GM12878 (cell line): ENCODE results near the gene RIN1. TPM values are rescaled to one million over a fixed set of nuclear protein-coding genes. Genes with fewer than 3 reads are reported as not detected.

Experiments
- ATAC-seq: fragments of 200-7000 bp; cut with Tn5 transposase; 3 replicates; pipeline ENCODE4 v1.9.1; 2020; ENCODE audit warnings: mild to moderate bottlenecking, moderate library complexity
- BruUV-seq: library from RNA; stranded (reverse); fragments of 400-500 nt; replicated peaks from 2 replicates; lab custom pipeline; 2021; lab: Mats Ljungman, UMichigan
- CTCF ChIA-PET: fragments of 300-600 bp; sonication (Branson Sonifier 250); formaldehyde crosslinking; extraction: SDS; loops from one replicate; lab custom pipeline; 2021; ENCODE audit warnings: inconsistent platforms; lab: Yijun Ruan, JAX
- POLR2A ChIA-PET: fragments of 350-600 bp; formaldehyde crosslinking; extraction: SDS; loops from one replicate; lab custom pipeline; 2021; ENCODE audit warnings: inconsistent platforms; lab: Charles Lee
- RAD21 ChIA-PET: fragments of 300-600 bp; sonication (Branson Sonifier 250); formaldehyde crosslinking; loops from one replicate; lab custom pipeline; 2023; ENCODE audit warnings: antibody characterized with exemption; ENCODE audit not compliant: unreplicated experiment; lab: Charles Lee
- SMC1A ChIA-PET: fragments of 300-600 bp; sonication (Branson Sonifier 250); formaldehyde crosslinking; loops from one replicate; lab custom pipeline; 2023; ENCODE audit not compliant: unreplicated experiment, uncharacterized antibody; lab: Charles Lee
- DNase-seq: peaks from one replicate; pipeline ENCODE4 v3.0.0-alpha.2; 2011; ENCODE audit warnings: low read depth, low spot score
- FAIRE-seq: peaks from 3 replicates; lab custom pipeline; 2011; peaks lifted over from hg19 to GRCh38; lab: Jason Lieb, UNC
- H2AFZ ChIP-seq: 2 replicates; pipeline ENCODE4 v1.6.0; 2011; ENCODE audit warnings: low read depth, low read length, control low read depth; ENCODE audit not compliant: control insufficient read depth
- H3K27ac ChIP-seq: 2 replicates; pipeline ENCODE4 v1.5.1; 2011; ENCODE audit warnings: control low read depth; ENCODE audit not compliant: control insufficient read depth, insufficient read depth
- H3K27me3 ChIP-seq, 2 experiments: replicated peaks in 1 of 2; 2 replicates each; pipeline versions ENCODE4 v1.6.0 to v1.6.1; 2011; ENCODE audit warnings: low read length in 1 of 2; ENCODE audit not compliant: control insufficient read depth in 2 of 2, insufficient read depth in 2 of 2
- H3K36me3 ChIP-seq, 2 experiments: 2 replicates each; pipeline ENCODE4 v1.5.1; 2011; ENCODE audit warnings: low read length in 1 of 2; ENCODE audit not compliant: control insufficient read depth in 2 of 2, insufficient read depth in 2 of 2
- H3K4me1 ChIP-seq: 2 replicates; pipeline ENCODE4 v1.6.1; 2011; ENCODE audit warnings: mild to moderate bottlenecking, low read length, moderate library complexity, mixed read lengths; ENCODE audit not compliant: control insufficient read depth, insufficient read depth
- H3K4me2 ChIP-seq: 2 replicates; pipeline ENCODE4 v1.6.0; 2011; ENCODE audit warnings: control low read depth; ENCODE audit not compliant: control insufficient read depth, insufficient read depth
- H3K4me3 ChIP-seq: fragments of 200-600 bp; sonication (generic); 2 replicates; pipeline ENCODE4 v1.5.1; 2016
- H3K79me2 ChIP-seq: 2 replicates; pipeline ENCODE4 v1.6.0; 2011; ENCODE audit warnings: low read length; ENCODE audit not compliant: control insufficient read depth, insufficient read depth
- H3K9ac ChIP-seq: 2 replicates; pipeline ENCODE4 v1.8.0; 2011; ENCODE audit warnings: low read length, control low read depth, mixed read lengths; ENCODE audit not compliant: control insufficient read depth, insufficient read depth
- H3K9me3 ChIP-seq: replicated peaks from 3 replicates; pipeline ENCODE4 v1.5.1; 2011; ENCODE audit warnings: mild to moderate bottlenecking, low read length; ENCODE audit not compliant: control insufficient read depth, insufficient read depth
- H4K20me1 ChIP-seq: 2 replicates; pipeline ENCODE4 v1.6.0; 2011; ENCODE audit not compliant: control insufficient read depth, insufficient read depth
- ATF2 ChIP-seq: IDR thresholded peaks from 2 replicates; pipeline ENCODE4 v1.6.1; 2012; ENCODE audit warnings: low read length, inconsistent platforms
- IKZF2 ChIP-seq, 2 experiments: fragments of 450-650 bp; IDR thresholded peaks; 2 replicates each; pipeline ENCODE4 v1.6.1; 2017; ENCODE audit warnings: mild to moderate bottlenecking in 2 of 2, moderate library complexity in 2 of 2
- MTA2 ChIP-seq: fragments of 450-650 bp; IDR thresholded peaks from 2 replicates; pipeline ENCODE4 v1.6.1; 2016; ENCODE audit warnings: low read depth, mild to moderate bottlenecking, moderate library complexity
- RAD21 ChIP-seq: IDR thresholded peaks from 2 replicates; pipeline ENCODE4 v1.6.1; 2011; ENCODE audit warnings: mild to moderate bottlenecking, low read depth, low read length, moderate library complexity; ENCODE audit not compliant: insufficient read depth
- SIX5 ChIP-seq: IDR thresholded peaks from 2 replicates; pipeline ENCODE4 v1.6.1; 2011; ENCODE audit warnings: mild to moderate bottlenecking, low read depth, low read length, moderate library complexity; ENCODE audit not compliant: severe bottlenecking
- SKIL ChIP-seq: fragments of 450-650 bp; IDR thresholded peaks from 2 replicates; pipeline ENCODE4 v1.6.1; 2017; ENCODE audit warnings: mild to moderate bottlenecking, low read depth, inconsistent platforms; ENCODE audit not compliant: poor library complexity, severe bottlenecking
- SPI1 ChIP-seq: IDR thresholded peaks from 2 replicates; pipeline ENCODE4 v1.6.1; 2011; ENCODE audit warnings: low read depth, mild to moderate bottlenecking, low read length, moderate library complexity, borderline replicate concordance; ENCODE audit not compliant: insufficient read depth
- TAF1 ChIP-seq: IDR thresholded peaks from 2 replicates; pipeline ENCODE4 v1.6.1; 2011; ENCODE audit warnings: mild to moderate bottlenecking, low read depth, low read length, borderline replicate concordance
- ZBTB11 ChIP-seq: fragments of 450-650 bp; formaldehyde crosslinking; IDR thresholded peaks from 2 replicates; pipeline ENCODE4 v1.5.0; 2022; ENCODE audit warnings: mild to moderate bottlenecking, missing genetic modification characterization
- ZNF687 ChIP-seq: fragments of 450-650 bp; IDR thresholded peaks from 2 replicates; pipeline ENCODE4 v1.6.1; 2017; ENCODE audit warnings: mild to moderate bottlenecking, moderate library complexity
- WGBS: methylation state at CpG from one replicate; pipeline ENCODE4 v1.1.6; 2016; ENCODE audit warnings: low lambda C conversion rate; ENCODE audit not compliant: insufficient replicate concordance, insufficient coverage; ENCODE audit errors: missing lambda C conversion rate; 5-methylcytosine and 5-hydroxymethylcytosine counted together
- in situ Hi-C: fragments of 300-500 bp; cut with MboI; formaldehyde crosslinking; loops from 9 replicates; pipeline ENCODE4 v1.14.3; 2018; ENCODE audit warnings: mixed read lengths
- intact Hi-C: fragments of 100-400 bp; cut with micrococcal nuclease; formaldehyde crosslinking; loops from one replicate; pipeline ENCODE4 v1.14.2; 2022; ENCODE audit not compliant: unreplicated experiment
- polyA plus RNA-seq, 11 experiments: library from polyadenylated mRNA; depleted of rRNA in 4 of 11; unstranded in 6 of 11; stranded (reverse) in 5 of 11; fragments of >200 nt; fragmentation: Nextera tagmentation in 4 of 11; fragmentation: Illumina TruSeq in 1 of 11; extraction: Ambion mirVana in 4 of 11; extraction: Trizol in 1 of 11; gene quantifications; 1 replicate in 1 of 11; 2 replicates in 10 of 11; pipeline versions ENCODE4 v1.2.1 to v1.2.3, GENCODE V29; 2011 to 2016; ENCODE audit warnings: inconsistent platforms in 2 of 11, missing spikeins in 2 of 11, low read depth in 1 of 11
- total RNA-seq, 4 experiments: library from RNA; depleted of rRNA in 3 of 4; stranded (reverse); fragments of >200 nt in 3 of 4; fragmentation: Illumina TruSeq in 1 of 4; extraction: Trizol in 1 of 4; gene quantifications; 2 replicates each; pipeline versions ENCODE4 v1.2.1 to v1.2.3, GENCODE V29; 2013 to 2021

Gene RIN1
- total and polyA plus RNA-seq, 10 of the 15 experiments (the other 5 are each of a cell fraction or from before 2014, with no cell fraction given) = 0.04 to 0.69 (median 0.22) TPM; not detected in 1

- H3K27ac ChIP-seq = no peak overlapping the region
- H3K27me3 ChIP-seq = no peaks in the 10 kb centered on the region
- no peaks in the 10 kb centered on the region for H4K20me1 ChIP-seq
- SMC1A ChIA-PET = no interaction called here
- ATAC-seq (no peak), FAIRE-seq (no peak), DNase-seq (no peak)
- H3K9me3 ChIP-seq = no peaks in the 10 kb centered on the region
- POLR2A ChIA-PET = no interaction called here
- CTCF ChIA-PET = interaction anchor here (1.0 to 5.9 kb wide), 14 partner anchors 8 to 97 kb away, joined by 3 to 91 read pairs (median 10); partner anchors contain the start of genes B4GAT1, BRMS1 and SLC29A2
- H3K4me1 ChIP-seq = no peaks in the 10 kb centered on the region
- no peak overlapping the region for H3K9ac ChIP-seq
- intact Hi-C loops = no loop called here
- H3K4me2 ChIP-seq = no peak overlapping the region
- WGBS = 48% methylated on average over 9 of the region's 9 CpGs
- in situ Hi-C loops = no loop called here
- BruUV-seq = no TSS peak
- H3K4me3 ChIP-seq = no peak overlapping the region
- H3K36me3 ChIP-seq = 0 out of 4 replicates have a peak, but pooled peaks cover 0 to 2% of the 10 kb centered on the region in 2 experiments
- H2AFZ ChIP-seq = no peak overlapping the region
- RAD21 ChIA-PET = interaction anchor here (1.1 to 2.0 kb wide), 2 partner anchors 24 to 50 kb away, joined by 4 to 10 read pairs; no protein-coding TSS in a partner anchor
- no peaks in the 10 kb centered on the region for H3K79me2 ChIP-seq
- TF ChIP-seq ZBTB11 (CRISPR knock-in tag) (no peak), SPI1 (no peak), SIX5 (no peak), TAF1 (no peak), ATF2 (no peak), MTA2 (no peak), ZNF687 (no peak), RAD21 (no peak), SKIL (no peak), IKZF2 (IDR thresholded peaks at IDR 0.05) (no peak)
Measured at GRCh38 chr11:66362481-66363147, 26.4 kb upstream of the RIN1 start.
